Endothelial cell of umbilical vein (primary cell): Measurements from ENCODE around the gene BANK1. TPM values are rescaled to one million over a fixed set of nuclear protein-coding genes. Genes with fewer than 3 reads are reported as not detected.

Source experiments
- BruUV-seq: library from RNA; stranded (reverse); fragments of 400-500 nt; replicated peaks from 2 replicates; lab custom pipeline; 2021; lab: Mats Ljungman, UMichigan
- CTCF ChIA-PET: fragments of 300-600, 350-600 bp; sonication (Branson Sonifier 250); formaldehyde crosslinking; loops from one replicate; lab custom pipeline; 2021; ENCODE audit warnings: antibody characterized with exemption, inconsistent platforms; lab: Charles Lee
- POLR2A ChIA-PET: fragments of 300-600, 350-600 bp; sonication (Branson Sonifier 250); formaldehyde crosslinking; loops from one replicate; lab custom pipeline; 2021; ENCODE audit warnings: antibody characterized with exemption, inconsistent platforms; lab: Charles Lee
- DNase-seq: peaks from one replicate; pipeline ENCODE4 v3.0.0-alpha.2; 2011; ENCODE audit warnings: low read depth, low spot score
- FAIRE-seq: peaks from 2 replicates; lab custom pipeline; 2011; peaks lifted over from hg19 to GRCh38; lab: Jason Lieb, UNC
- H2AFZ ChIP-seq: 2 replicates; pipeline ENCODE4 v1.6.0; 2012; ENCODE audit warnings: low read depth, low read length, control low read depth, inconsistent platforms
- H3K27ac ChIP-seq: 2 replicates; pipeline ENCODE4 v1.5.1; 2011; ENCODE audit warnings: low read depth, mild to moderate bottlenecking, control low read depth, low read length, moderate library complexity; ENCODE audit not compliant: insufficient read depth
- H3K27me3 ChIP-seq, 2 experiments: 2 replicates each; pipeline versions ENCODE4 v1.6.0 to v1.6.1; 2011; ENCODE audit warnings: low read length in 2 of 2, mixed read lengths in 1 of 2; ENCODE audit not compliant: control insufficient read depth in 2 of 2, insufficient read depth in 2 of 2
- H3K36me3 ChIP-seq, 2 experiments: 2 replicates in 1 of 2; 3 replicates in 1 of 2; pipeline ENCODE4 v1.5.1; 2011; ENCODE audit warnings: low read length in 2 of 2, mild to moderate bottlenecking in 1 of 2, moderate library complexity in 1 of 2; ENCODE audit not compliant: control insufficient read depth in 2 of 2, insufficient read depth in 2 of 2; ENCODE audit errors: extremely low read depth in 1 of 2
- H3K4me1 ChIP-seq: 3 replicates; pipeline ENCODE4 v1.5.1; 2011; ENCODE audit warnings: mild to moderate bottlenecking, low read length; ENCODE audit not compliant: control insufficient read depth, insufficient read depth; ENCODE audit errors: extremely low read depth
- H3K4me2 ChIP-seq: 2 replicates; pipeline ENCODE4 v1.6.1; 2011; ENCODE audit warnings: low read length, control low read depth, mixed read lengths; ENCODE audit not compliant: insufficient read depth
- H3K4me3 ChIP-seq, 3 experiments: fragments of 200-600 bp in 1 of 3; sonication (generic), shearing (Covaris generic) in 1 of 3; replicated peaks in 1 of 3; 2 replicates each; pipeline ENCODE4 v1.5.1; 2011 to 2016; ENCODE audit warnings: control low read depth in 3 of 3, low read length in 3 of 3, mild to moderate bottlenecking in 2 of 3, inconsistent platforms in 1 of 3, low read depth in 1 of 3, moderate library complexity in 1 of 3; ENCODE audit not compliant: insufficient read depth in 1 of 3
- H3K79me2 ChIP-seq: 2 replicates; pipeline ENCODE4 v1.6.0; 2012; ENCODE audit warnings: low read length, inconsistent platforms; ENCODE audit not compliant: control insufficient read depth, insufficient read depth
- H3K9ac ChIP-seq: replicated peaks from 2 replicates; pipeline ENCODE3; 2011; ENCODE audit warnings: low read length, control low read depth; ENCODE audit not compliant: insufficient read depth; ENCODE audit errors: extremely low read depth
- H3K9me1 ChIP-seq: replicated peaks from 3 replicates; pipeline ENCODE4 v1.6.0; 2011; ENCODE audit warnings: mild to moderate bottlenecking, low read length; ENCODE audit not compliant: control insufficient read depth, insufficient read depth; ENCODE audit errors: extremely low read depth
- H3K9me3 ChIP-seq: replicated peaks from 2 replicates; pipeline ENCODE4 v1.5.1; 2012; ENCODE audit warnings: low read length, inconsistent platforms; ENCODE audit not compliant: control insufficient read depth, insufficient read depth
- H4K20me1 ChIP-seq: replicated peaks from 2 replicates; pipeline ENCODE3; 2011; ENCODE audit warnings: mild to moderate bottlenecking, low read length; ENCODE audit not compliant: control insufficient read depth, insufficient read depth; ENCODE audit errors: extremely low read depth
- EZH2 ChIP-seq: IDR thresholded peaks from 2 replicates; pipeline ENCODE4 v1.6.1; 2012; ENCODE audit warnings: borderline replicate concordance, low read depth, mild to moderate bottlenecking, moderate library complexity, low read length, inconsistent platforms; ENCODE audit not compliant: severe bottlenecking
- FOS ChIP-seq: IDR thresholded peaks from 2 replicates; pipeline ENCODE4 v1.6.1; 2011; ENCODE audit warnings: mild to moderate bottlenecking, low read length, moderate library complexity, borderline replicate concordance; ENCODE audit not compliant: insufficient read depth
- GATA2 ChIP-seq: IDR thresholded peaks from 2 replicates; pipeline ENCODE4 v1.7.0; 2011; ENCODE audit warnings: low read depth, mild to moderate bottlenecking, moderate library complexity, mixed read lengths, low read length; ENCODE audit not compliant: insufficient read length, insufficient read depth
- JUN ChIP-seq: IDR thresholded peaks from 2 replicates; pipeline ENCODE4 v1.6.1; 2011; ENCODE audit warnings: borderline replicate concordance, low read depth; ENCODE audit not compliant: insufficient read length, insufficient read depth
- MYC ChIP-seq: IDR thresholded peaks from one replicate; pipeline ENCODE4 v1.6.1; 2011; ENCODE audit warnings: mild to moderate bottlenecking, low read depth, low read length
- POLR2A ChIP-seq: IDR thresholded peaks from 2 replicates; pipeline ENCODE4 v1.6.1; 2012; ENCODE audit warnings: low read depth, mild to moderate bottlenecking, control low read depth, low read length
- POLR2AphosphoS5 ChIP-seq: IDR thresholded peaks from 2 replicates; pipeline ENCODE4 v1.6.1; 2012; ENCODE audit warnings: low read depth, mild to moderate bottlenecking, control low read depth, low read length, moderate library complexity; ENCODE audit not compliant: insufficient read depth
- dilution Hi-C: fragments of 300-500 bp; cut with MboI; formaldehyde crosslinking; loops from one replicate; pipeline ENCODE4 v1.15.0; 2019; ENCODE audit warnings: low sequenced_read_pairs; ENCODE audit not compliant: extremely low pct_ligation_motif_present
- intact Hi-C: fragments of 100-400 bp; cut with micrococcal nuclease; formaldehyde crosslinking; loops from one replicate; pipeline ENCODE4 v1.10.0; 2022
- polyA plus RNA-seq, 4 experiments: library from polyadenylated mRNA; depleted of rRNA in 3 of 4; stranded (reverse) in 3 of 4; unstranded in 1 of 4; fragments of >200 nt; gene quantifications; 2 replicates each; pipeline versions ENCODE4 v1.2.1 to v1.2.3, GENCODE V29; 2011 to 2012; ENCODE audit warnings: missing spikeins in 1 of 4
- total RNA-seq: library from RNA; stranded (reverse); gene quantifications from 2 replicates; pipeline ENCODE4 v1.2.3, GENCODE V29; 2021
- TF ChIP-seq, protein P1 (sequence below): IDR thresholded peaks from 2 replicates; pipeline ENCODE4 v1.6.1; 2011; ENCODE audit not compliant: insufficient read depth, insufficient read length
- TF ChIP-seq, protein P2 (sequence below), 2 donors: IDR thresholded peaks; 1 replicate in 1 of 2; 2 replicates in 1 of 2; pipeline ENCODE4 v1.5.1; 2011; ENCODE audit warnings: low read length in 2 of 2, mild to moderate bottlenecking in 2 of 2, moderate library complexity in 2 of 2, control low read depth in 1 of 2, inconsistent platforms in 1 of 2, low read depth in 1 of 2; ENCODE audit not compliant: insufficient read depth in 1 of 2; ENCODE audit errors: extremely low read depth in 1 of 2

BANK1 gene
- total and polyA plus RNA-seq, 2 donors (not counting 3 experiments of a cell fraction or from before 2014, with no cell fraction given): 0.29 to 0.32 TPM

DNA sequence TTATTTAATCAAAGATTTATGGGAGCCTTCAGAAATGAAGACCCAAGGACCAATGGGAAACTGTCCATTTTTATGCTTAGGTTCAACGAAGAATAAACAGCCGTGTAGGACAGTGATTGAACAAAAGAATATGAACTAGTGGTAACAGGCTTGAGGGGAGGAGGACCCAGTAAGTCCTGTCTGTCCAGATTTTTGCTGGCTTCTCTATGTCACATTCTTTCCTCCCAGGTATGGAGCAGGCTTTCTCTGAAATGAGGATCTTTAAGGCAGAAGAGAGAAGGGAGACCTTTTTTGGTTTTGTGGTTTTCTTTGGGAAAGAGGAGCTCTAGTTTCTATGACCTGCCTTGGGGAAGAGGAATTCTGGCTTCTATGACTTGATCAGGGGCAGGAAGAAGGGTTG is 74.1 kb downstream of the BANK1 start:
- H3K9ac ChIP-seq: no peak overlapping the region
- ChIA-PET CTCF (no interaction called here), POLR2A (no interaction called here)
- intact Hi-C loops: no loop called here
- FAIRE-seq (no peak), DNase-seq (no peak)
- no peak overlapping the region for H2AFZ ChIP-seq
- H3K27ac ChIP-seq: no peak overlapping the region
- BruUV-seq: no TSS peak
- no peak for TF ChIP-seq POLR2A
- TF ChIP-seq, protein P1, sequence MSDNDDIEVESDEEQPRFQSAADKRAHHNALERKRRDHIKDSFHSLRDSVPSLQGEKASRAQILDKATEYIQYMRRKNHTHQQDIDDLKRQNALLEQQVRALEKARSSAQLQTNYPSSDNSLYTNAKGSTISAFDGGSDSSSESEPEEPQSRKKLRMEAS: no peak
- TF ChIP-seq JUN: no peak
- TF ChIP-seq EZH2: no peak
- no peak for TF ChIP-seq FOS
- TF ChIP-seq MYC: no peak
- TF ChIP-seq, protein P2, sequence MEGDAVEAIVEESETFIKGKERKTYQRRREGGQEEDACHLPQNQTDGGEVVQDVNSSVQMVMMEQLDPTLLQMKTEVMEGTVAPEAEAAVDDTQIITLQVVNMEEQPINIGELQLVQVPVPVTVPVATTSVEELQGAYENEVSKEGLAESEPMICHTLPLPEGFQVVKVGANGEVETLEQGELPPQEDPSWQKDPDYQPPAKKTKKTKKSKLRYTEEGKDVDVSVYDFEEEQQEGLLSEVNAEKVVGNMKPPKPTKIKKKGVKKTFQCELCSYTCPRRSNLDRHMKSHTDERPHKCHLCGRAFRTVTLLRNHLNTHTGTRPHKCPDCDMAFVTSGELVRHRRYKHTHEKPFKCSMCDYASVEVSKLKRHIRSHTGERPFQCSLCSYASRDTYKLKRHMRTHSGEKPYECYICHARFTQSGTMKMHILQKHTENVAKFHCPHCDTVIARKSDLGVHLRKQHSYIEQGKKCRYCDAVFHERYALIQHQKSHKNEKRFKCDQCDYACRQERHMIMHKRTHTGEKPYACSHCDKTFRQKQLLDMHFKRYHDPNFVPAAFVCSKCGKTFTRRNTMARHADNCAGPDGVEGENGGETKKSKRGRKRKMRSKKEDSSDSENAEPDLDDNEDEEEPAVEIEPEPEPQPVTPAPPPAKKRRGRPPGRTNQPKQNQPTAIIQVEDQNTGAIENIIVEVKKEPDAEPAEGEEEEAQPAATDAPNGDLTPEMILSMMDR (IDR thresholded peaks at IDR 0.05; ENCODE audit: extremely low read depth in 1 of 2, insufficient read depth in 1 of 2, low read depth in 1 of 2, low read length in 2 of 2): no peak
- TF ChIP-seq GATA2: no peak
- no peak for TF ChIP-seq POLR2AphosphoS5
- H3K9me3 ChIP-seq: no peaks in the 10 kb centered on the region
- no peaks in the 10 kb centered on the region for H3K79me2 ChIP-seq
- no peak overlapping the region for H3K4me3 ChIP-seq
- H4K20me1 ChIP-seq: no peaks in the 10 kb centered on the region
- dilution Hi-C loops: no loop called here
- H3K4me1 ChIP-seq: peaks cover 5% of the 10 kb centered on the region
- no peaks in the 10 kb centered on the region for H3K27me3 ChIP-seq
- no peaks in the 10 kb centered on the region for H3K36me3 ChIP-seq
- no peaks in the 10 kb centered on the region for H3K9me1 ChIP-seq
- no peak overlapping the region for H3K4me2 ChIP-seq
